ENCODE measurements around the gene COL9A3. TPM values are rescaled to one million over a fixed set of nuclear protein-coding genes. Genes with fewer than 3 reads are reported as not detected.

COL9A3 gene
- total and polyA plus RNA-seq, 2 of the 8 experiments (the other 6 are each of a cell fraction or from before 2014, with no cell fraction given), result 21.7 to 80.1 TPM

- no peak overlapping the region for H4K5ac ChIP-seq (ENCODE audit: insufficient read length, low read depth, low read length)
- H3K18ac ChIP-seq (ENCODE audit: extremely low read depth, low read length), result no peak overlapping the region
- H3K4ac ChIP-seq (replicated peaks; ENCODE audit: insufficient read length, low read depth, low read length), result no peak overlapping the region
- WGBS, 2 experiments (ENCODE audit: extremely low coverage in 1 of 2, insufficient coverage in 1 of 2, insufficient read length in 1 of 2, insufficient replicate concordance in 2 of 2, low coverage in 1 of 2, low lambda C conversion rate in 2 of 2, missing lambda C conversion rate in 1 of 2), result 89% methylated on average over 22 of the region's 23 CpGs; no CpG with 5 or more reads in 1 of the 2 experiments
- no peak overlapping the region for H2AFZ ChIP-seq (ENCODE audit: low read length)
- H2BK120ac ChIP-seq (replicated peaks; ENCODE audit: low read depth, low read length), result no peak overlapping the region
- H3K4me3 ChIP-seq (ENCODE audit: extremely low read depth in 1 of 4, insufficient read depth in 2 of 4, low read depth in 3 of 4, low read length in 4 of 4), result no peak overlapping the region
- no peaks in the 10 kb centered on the region for H3K79me2 ChIP-seq (ENCODE audit: control insufficient read depth in 1 of 2, insufficient read depth in 2 of 2, low read length in 2 of 2)
- H3K4me1 ChIP-seq (replicated peaks in 1 of 4; ENCODE audit: control insufficient read depth in 3 of 4, insufficient read depth in 4 of 4, low read length in 3 of 4), result peaks cover 0 to 12% (median 8%) of the 10 kb centered on the region in 4 experiments; a peak in 6 of 7 replicates
- no peak for TF ChIP-seq TAF1 (IDR thresholded peaks at IDR 0.05; ENCODE audit: low read depth, low read length)
- no peak for TF ChIP-seq SUZ12 (IDR thresholded peaks at IDR 0.05; ENCODE audit: low read length)
- H3K36me3 ChIP-seq (ENCODE audit: control insufficient read depth in 2 of 4, insufficient read depth in 4 of 4, low read length in 3 of 4), result peaks cover 0 to 20% (median 7%) of the 10 kb centered on the region in 4 experiments; a peak in 4 of 8 replicates
- peaks cover 0 to 8% (median 4%) of the 10 kb centered on the region in 4 experiments; a peak in 4 of 7 replicates for H3K27me3 ChIP-seq (replicated peaks in 1 of 4; ENCODE audit: control insufficient read depth in 3 of 4, extremely low read depth in 1 of 4, insufficient read depth in 3 of 4, low read length in 3 of 4)
- H3K79me1 ChIP-seq (ENCODE audit: low read depth, low read length), result peaks cover 6% of the 10 kb centered on the region; the same call in 1 of the 2 replicates
- no peak overlapping the region for H2BK12ac ChIP-seq (ENCODE audit: low read depth, low read length)
- POLR2A ChIA-PET (ENCODE audit: partially characterized antibody), result interaction anchor here (1.2 kb wide), 2 partner anchors 10 to 11 kb away, joined by 3 read pairs; partner anchors contain the start of gene MRGBP
- H4K20me1 ChIP-seq (replicated peaks in 1 of 2; ENCODE audit: control insufficient read depth in 1 of 2, insufficient read depth in 2 of 2, low read length in 2 of 2), result peaks cover 6 to 21% of the 10 kb centered on the region in 2 experiments
- H3K27ac ChIP-seq (ENCODE audit: low read depth, low read length), result no peak overlapping the region
- FAIRE-seq (no peak), DNase-seq (ENCODE audit: low read depth in 1 of 2, low spot score in 2 of 2) (no peak)
- H2BK20ac ChIP-seq (ENCODE audit: low read length), result no peak overlapping the region
- H4K8ac ChIP-seq (ENCODE audit: extremely low read depth, insufficient read depth, low read length), result no peak overlapping the region
- CTCF ChIA-PET (ENCODE audit: partially characterized antibody), result interaction anchor here (0.6 to 4.0 kb wide), 36 partner anchors 9 to 354 kb away, joined by 3 to 37 read pairs (median 5); partner anchors contain the start of genes COL9A3 and MRGBP
- H3K56ac ChIP-seq (replicated peaks; ENCODE audit: insufficient read length, low read depth, low read length), result no peak overlapping the region
- no peak overlapping the region for H3K4me2 ChIP-seq (ENCODE audit: insufficient read depth in 1 of 2, low read depth in 2 of 2, low read length in 2 of 2)
- no peak overlapping the region for H3K23ac ChIP-seq (ENCODE audit: insufficient read length)
- H3K14ac ChIP-seq (ENCODE audit: insufficient read length), result no peak overlapping the region
- H3K9ac ChIP-seq (replicated peaks in 1 of 4; ENCODE audit: extremely low read depth in 1 of 4, low read depth in 3 of 4, low read length in 3 of 4), result no peak overlapping the region
- H3K9me3 ChIP-seq (ENCODE audit: insufficient read depth in 2 of 2, low read depth in 1 of 2, low read length in 1 of 2), result no peaks in the 10 kb centered on the region
- no peak overlapping the region for H4K91ac ChIP-seq (replicated peaks; ENCODE audit: insufficient read length, low read length)
- H2BK15ac ChIP-seq (ENCODE audit: low read length), result no peak overlapping the region
- peaks cover 8% of the 10 kb centered on the region; the same call in 1 of the 2 replicates for H3K23me2 ChIP-seq (ENCODE audit: low read depth, low read length)
- H2AK5ac ChIP-seq (ENCODE audit: low read depth, low read length), result no peak overlapping the region
- no peak overlapping the region for H2BK5ac ChIP-seq (ENCODE audit: low read depth, low read length)
Measured at GRCh38 chr20:62807444-62808210, 9.2 kb upstream of the COL9A3 start.

All from H1 (cell line).